Activated CD4-positive, alpha-beta T cell treated with anti-CD3 and anti-CD28 coated beads, Interleukin-2, amount 50 U/mL, for 1 hour (primary cell): ENCODE results near the gene ADARB2.

Experiments used
- DNase-seq: peaks from one replicate; pipeline ENCODE4 v3.0.0-alpha.2; 2020

ADARB2 gene

GRCh38 chr10:1293157-1293556 is 444.2 kb downstream of the ADARB2 start:
- no peak for DNase-seq

DNA sequence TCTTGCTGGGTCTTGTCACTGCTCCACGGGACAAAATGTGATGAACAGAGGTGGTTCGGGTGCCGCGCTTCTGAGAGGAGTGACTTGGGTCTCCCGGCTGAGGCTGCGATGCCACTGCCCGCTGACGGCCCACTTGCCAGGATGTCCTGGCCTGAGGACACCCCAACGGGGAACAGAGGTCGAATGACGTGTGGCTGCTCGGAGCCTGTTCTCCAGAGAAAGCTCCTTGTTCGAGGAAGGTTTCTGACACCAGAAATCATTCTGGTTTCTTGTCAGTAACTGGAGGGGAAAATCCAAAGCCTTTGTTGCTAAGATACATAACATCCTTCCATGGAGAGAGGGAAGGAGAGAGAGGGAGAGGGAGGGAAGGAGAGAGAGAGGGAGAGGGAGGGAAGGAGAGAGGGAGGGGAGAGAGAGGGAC is 444.7 kb downstream of the ADARB2 start:
- DNase-seq = no peak

- DNase-seq = no peak
Observed at GRCh38 chr10:1291178-1292090, 445.9 kb downstream of the ADARB2 start.

DNA sequence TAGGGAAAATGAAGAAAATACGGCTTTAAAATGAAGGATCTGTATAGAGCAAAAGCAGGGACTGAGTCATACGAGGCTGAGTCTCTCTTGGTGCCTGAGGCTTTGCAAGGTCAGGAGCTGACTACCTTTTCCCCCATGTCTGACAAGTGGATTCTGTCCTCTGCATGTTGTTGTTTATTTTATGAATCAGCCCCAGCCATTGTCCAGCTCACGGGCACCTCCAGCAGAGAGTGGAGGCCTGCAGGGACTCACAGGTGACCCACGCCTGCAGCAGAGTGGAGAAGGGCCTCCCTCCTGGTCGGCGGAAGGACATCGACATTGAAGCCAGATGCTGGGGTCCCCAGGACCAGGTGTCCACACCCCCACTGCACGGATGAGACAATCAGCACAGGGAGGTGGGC is 447.3 kb downstream of the ADARB2 start:
- DNase-seq = no peak

GRCh38 chr10:1289591-1289990 is 447.7 kb downstream of the ADARB2 start:
- DNase-seq = no peak

GRCh38 chr10:1287971-1288401 is 449.3 kb downstream of the ADARB2 start:
- no peak for DNase-seq

DNA sequence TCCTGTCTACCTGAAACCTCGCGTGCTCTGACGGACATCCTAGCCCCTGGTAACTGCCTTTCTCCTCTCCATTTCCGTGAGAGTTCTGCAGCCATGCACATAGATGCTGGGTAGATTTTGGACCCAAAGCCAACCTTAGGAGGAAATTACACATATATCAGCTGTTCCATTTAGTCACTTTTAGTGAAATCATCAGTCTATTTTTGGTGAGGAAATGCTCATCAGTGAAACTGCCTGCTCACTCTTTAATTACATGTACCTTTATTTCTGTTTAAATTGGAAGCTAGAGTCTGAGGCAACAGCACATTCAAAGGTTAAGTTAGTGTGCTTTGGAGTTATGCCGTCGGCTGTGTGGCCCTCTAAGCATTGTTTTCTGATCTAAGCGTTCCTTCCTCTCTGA is 449.8 kb downstream of the ADARB2 start:
- no peak for DNase-seq

DNA sequence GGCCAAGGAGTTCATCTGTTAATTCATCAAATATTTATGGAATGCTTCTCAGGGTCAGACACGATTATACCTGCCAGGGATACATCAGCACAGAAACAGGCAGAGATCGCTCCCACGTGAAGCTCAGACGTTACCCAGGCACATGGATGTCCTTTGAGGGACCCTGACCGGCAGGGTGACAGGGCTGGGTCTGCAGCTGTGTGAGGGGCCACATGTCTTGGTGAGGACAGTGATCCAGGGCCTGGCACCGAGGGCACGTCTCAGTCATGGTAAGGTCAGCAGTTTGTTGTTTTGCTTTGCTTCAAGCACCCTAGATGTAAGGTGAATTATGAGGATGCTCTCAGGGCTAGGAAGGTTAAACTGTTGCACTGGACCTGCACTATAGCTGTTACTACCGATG is 453.2 kb downstream of the ADARB2 start:
- no peak for DNase-seq

DNA sequence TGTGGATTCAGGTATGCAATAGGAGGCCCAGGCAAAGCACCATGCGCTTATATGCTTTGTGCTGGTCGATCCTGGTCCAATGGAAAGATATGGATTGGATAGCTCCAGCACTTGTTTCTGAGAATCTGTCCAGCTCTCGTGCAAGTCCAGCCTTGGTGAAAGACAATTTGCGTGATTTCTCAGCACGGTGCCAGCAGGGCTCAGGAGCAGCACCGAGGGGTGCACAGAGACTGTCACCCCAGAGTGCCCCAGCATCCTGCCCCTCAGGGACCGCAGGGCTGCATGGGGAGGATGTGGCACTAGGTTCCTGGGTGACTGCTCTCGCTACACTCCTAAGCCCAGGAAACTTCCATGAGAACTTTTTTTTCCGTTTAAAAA is 455.9 kb downstream of the ADARB2 start:
- DNase-seq = no peak

- DNase-seq = no peak
Observed at GRCh38 chr10:1280466-1281404, 456.6 kb downstream of the ADARB2 start.

DNA sequence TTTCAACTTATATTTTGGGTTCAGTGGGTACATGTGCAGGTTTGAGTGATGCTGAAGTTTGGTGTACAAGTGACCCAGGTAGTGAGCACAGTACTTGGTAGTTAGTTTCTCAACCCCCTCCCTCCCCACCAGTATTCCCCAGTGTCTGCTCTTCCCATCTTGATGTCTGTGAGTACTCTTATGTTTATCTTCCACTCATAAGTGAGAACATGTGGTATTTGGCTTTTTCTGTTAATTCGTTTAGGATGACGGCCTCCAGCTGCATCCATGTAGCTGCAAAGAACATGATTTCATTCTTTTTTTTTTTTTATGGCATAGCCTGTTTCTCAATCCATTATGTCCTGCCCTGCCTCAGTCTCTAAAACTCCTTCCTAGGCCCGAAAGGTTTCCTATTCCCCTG is 459.0 kb downstream of the ADARB2 start:
- no peak for DNase-seq

GRCh38 chr10:1274701-1275544 is 462.4 kb downstream of the ADARB2 start:
- DNase-seq = no peak

GRCh38 chr10:1274111-1274661 is 463.1 kb downstream of the ADARB2 start:
- DNase-seq = no peak

GRCh38 chr10:1273372-1274105 is 463.8 kb downstream of the ADARB2 start:
- no peak for DNase-seq

- DNase-seq = no peak
Observed at GRCh38 chr10:1272777-1273161, 464.6 kb downstream of the ADARB2 start.

- DNase-seq = no peak
Observed at GRCh38 chr10:1272079-1272776, 465.1 kb downstream of the ADARB2 start.

DNA sequence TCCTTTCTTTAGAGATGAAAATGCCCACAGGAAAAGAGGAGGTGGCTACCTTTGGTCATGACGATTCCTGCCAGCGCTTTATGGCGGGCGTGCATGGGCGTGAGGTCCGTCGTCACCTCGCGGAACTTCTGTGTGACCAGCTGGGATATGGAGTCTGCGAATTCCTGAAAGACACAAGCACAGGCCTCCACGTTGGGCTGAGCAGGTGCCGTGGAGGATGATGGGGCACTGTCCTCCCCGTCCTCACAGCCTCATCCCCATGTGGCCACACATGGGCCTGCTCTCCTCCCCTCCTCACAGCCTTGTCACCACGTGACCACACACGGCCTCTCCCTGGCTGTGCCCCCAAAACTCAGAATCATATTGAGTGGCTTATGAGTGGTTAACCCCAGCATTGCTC is 466.4 kb downstream of the ADARB2 start:
- DNase-seq = no peak

GRCh38 chr10:1270490-1270889 is 466.8 kb downstream of the ADARB2 start:
- no peak for DNase-seq

DNA sequence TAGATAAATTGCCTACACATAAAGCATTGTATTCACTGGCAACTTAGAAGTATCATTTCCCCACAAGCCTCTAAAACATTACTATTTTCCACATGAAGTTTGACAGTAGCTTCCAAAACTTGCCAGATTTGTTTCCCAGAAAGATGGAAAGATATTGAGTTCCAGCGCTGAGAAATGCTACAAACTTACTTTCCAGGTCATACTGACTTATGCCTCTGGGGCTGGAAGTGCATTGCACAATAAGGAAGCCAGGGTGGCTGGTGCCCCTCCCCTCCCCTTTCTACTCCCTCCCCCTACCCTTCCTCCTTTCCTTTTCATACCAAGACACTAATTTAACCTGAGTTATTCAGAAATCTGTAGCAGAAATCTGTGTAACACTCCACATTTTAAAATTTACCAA is 468.5 kb downstream of the ADARB2 start:
- DNase-seq = no peak

DNA sequence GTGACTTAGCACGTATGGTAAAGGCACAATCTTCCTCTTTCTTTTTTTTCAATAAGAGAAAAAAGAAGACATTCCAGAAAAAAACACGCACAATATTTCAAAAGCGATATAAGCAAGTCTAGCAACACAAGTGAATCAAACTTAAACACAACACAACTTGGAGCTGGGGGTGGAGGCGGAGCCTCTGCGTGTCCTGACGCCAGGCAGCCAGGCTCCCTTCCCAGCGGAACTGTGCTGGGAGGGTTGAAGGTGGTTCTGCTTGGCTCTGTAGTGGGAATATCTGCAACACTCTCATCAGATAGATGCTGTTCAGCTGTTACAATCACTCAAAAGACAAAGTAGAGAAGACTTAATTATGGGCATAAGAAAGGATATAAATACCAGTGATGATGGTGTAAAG is 469.8 kb downstream of the ADARB2 start:
- DNase-seq = no peak

DNA sequence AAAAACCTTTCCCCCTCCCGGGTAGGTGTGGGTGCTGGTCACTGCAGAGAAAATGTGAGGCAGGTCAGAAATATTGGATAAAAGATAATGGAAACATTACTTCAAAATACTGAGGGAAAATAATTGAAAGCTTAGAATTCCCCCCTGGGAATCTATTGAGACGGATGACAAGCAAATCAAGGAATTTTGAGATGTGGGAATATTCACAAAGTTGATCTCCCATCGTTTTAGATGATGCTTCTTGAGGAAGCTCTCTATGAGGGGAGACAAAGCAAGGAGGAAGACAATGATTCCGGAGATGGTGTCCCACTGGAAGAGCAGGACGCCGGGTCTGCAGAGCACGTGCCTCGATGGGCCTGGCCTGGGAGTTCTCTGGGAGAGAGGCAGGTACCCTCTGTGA is 470.2 kb downstream of the ADARB2 start:
- no peak for DNase-seq
